ENCODE measurements around the gene EGF.

DNA sequence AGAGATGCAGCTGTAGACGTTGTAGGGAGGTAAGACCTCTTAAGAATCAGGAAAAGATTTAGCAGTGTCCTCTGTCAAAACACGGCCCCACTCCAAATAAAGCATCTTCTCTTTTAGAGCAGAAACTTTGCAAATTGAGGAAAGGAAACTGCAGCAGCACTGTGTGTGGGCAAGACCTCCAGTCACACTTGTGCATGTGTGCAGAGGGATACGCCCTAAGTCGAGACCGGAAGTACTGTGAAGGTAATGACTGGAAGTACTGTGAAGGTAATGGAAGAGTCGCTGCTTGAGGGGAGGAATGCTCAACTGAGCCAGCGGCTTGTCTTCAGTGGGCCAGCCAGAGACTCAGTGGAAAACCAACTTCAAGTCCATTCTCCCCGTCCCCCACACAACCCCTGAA, 46.5 kb downstream of the EGF start:
- TF ChIP-seq CTCF (conservative IDR thresholded peaks at IDR 0.05) (no peak), ZFX (IDR thresholded peaks at IDR 0.05) (no peak)

All from C4-2B (cell line).